GM12891 (cell line): ENCODE results near the gene APBB2.

Experiments used
- PAX5 ChIP-seq: IDR thresholded peaks from 2 replicates; pipeline ENCODE4 v1.6.1; 2011; ENCODE audit warnings: low read length, moderate library complexity, mild to moderate bottlenecking; ENCODE audit not compliant: insufficient read depth, severe bottlenecking
- POLR2A ChIP-seq: IDR thresholded peaks from 2 replicates; pipeline ENCODE4 v1.6.1; 2011; ENCODE audit warnings: low read depth, low read length, control low read depth
- POLR2AphosphoS5 ChIP-seq: IDR thresholded peaks from 2 replicates; pipeline ENCODE4 v1.6.1; 2011; ENCODE audit warnings: low read depth, low read length, control low read depth
- POU2F2 ChIP-seq: IDR thresholded peaks from 2 replicates; pipeline ENCODE4 v1.6.1; 2011; ENCODE audit warnings: low read depth, mild to moderate bottlenecking, control low read depth, low read length, moderate library complexity
- SPI1 ChIP-seq: IDR thresholded peaks from 2 replicates; pipeline ENCODE4 v1.6.1; 2011; ENCODE audit warnings: low read depth, low read length, control low read depth
- TAF1 ChIP-seq: IDR thresholded peaks from 2 replicates; pipeline ENCODE4 v1.6.1; 2011; ENCODE audit warnings: low read depth, low read length, control low read depth

- TF ChIP-seq POLR2A (no peak), POLR2AphosphoS5 (no peak), TAF1 (no peak), PAX5 (no peak), SPI1 (no peak), POU2F2 (no peak)
Observed at GRCh38 chr4:41064953-41065352, 149.4 kb downstream of the APBB2 start.
